Measurements from ENCODE around the gene STIM2. TPM values are rescaled to one million over a fixed set of nuclear protein-coding genes. Genes with fewer than 3 reads are reported as not detected.
A peak's percentile ranks its signal among the peaks of the same experiment; 100 is the strongest.

STIM2 gene
- total RNA-seq, 3 donors from 2014 or later: 22.2 to 32.4 (median 23.5) TPM

- DNase-seq (no peak), ATAC-seq (no peak)
- no peak for TF ChIP-seq CTCF (IDR thresholded peaks at IDR 0.05)
- intact Hi-C loops (cut with DNase I, micrococcal nuclease): loop anchor here in 1 of 2 donors (10.0 kb wide), 1 partner anchor 141 kb away; the partner anchor contains the start of gene STIM2
- no peaks in the 10 kb centered on the region for H3K36me3 ChIP-seq (ENCODE audit: low read depth)
- H3K9me3 ChIP-seq: no peaks in the 10 kb centered on the region
- peaks cover 5% of the 10 kb centered on the region for H3K4me1 ChIP-seq (ENCODE audit: low read depth)
- no peak overlapping the region for H3K4me3 ChIP-seq
These were observed 144.9 kb downstream of the STIM2 start for GRCh38 chr4:27005501-27005900.

- no peak for TF ChIP-seq CTCF (IDR thresholded peaks at IDR 0.05)
- DNase-seq (no peak), ATAC-seq (peak; percentile 15)
- intact Hi-C loops (cut with DNase I, micrococcal nuclease): loop anchor here in 1 of 2 donors (10.0 kb wide), 1 partner anchor 141 kb away; the partner anchor contains the start of gene STIM2
- Histone ChIP-seq H3K4me1 (ENCODE audit: low read depth) (peaks cover 5% of the 10 kb centered on the region), H3K4me3 (no peak overlapping the region), H3K9me3 (no peaks in the 10 kb centered on the region), H3K36me3 (ENCODE audit: low read depth) (no peaks in the 10 kb centered on the region)
These were observed 145.4 kb downstream of the STIM2 start for GRCh38 chr4:27005905-27006590.

- H3K9me3 ChIP-seq: no peaks in the 10 kb centered on the region
- H3K4me3 ChIP-seq: no peak overlapping the region
- peaks cover 5% of the 10 kb centered on the region for H3K4me1 ChIP-seq (ENCODE audit: low read depth)
- no peaks in the 10 kb centered on the region for H3K36me3 ChIP-seq (ENCODE audit: low read depth)
- intact Hi-C loops (cut with DNase I, micrococcal nuclease): loop anchor here in 1 of 2 donors (10.0 kb wide), 1 partner anchor 142 kb away; the partner anchor contains the start of gene STIM2
- ATAC-seq (no peak), DNase-seq (no peak)
- TF ChIP-seq CTCF (IDR thresholded peaks at IDR 0.05): no peak
These were observed 146.0 kb downstream of the STIM2 start for GRCh38 chr4:27006646-27007045.

GRCh38 chr4:27007507-27007906 lies 146.9 kb downstream of the STIM2 start:
- intact Hi-C loops (cut with DNase I, micrococcal nuclease): loop anchor here in 1 of 2 donors (10.0 kb wide), 1 partner anchor 143 kb away; the partner anchor contains the start of gene STIM2
- Histone ChIP-seq H3K4me1 (ENCODE audit: low read depth) (peaks cover 5% of the 10 kb centered on the region), H3K9me3 (no peaks in the 10 kb centered on the region), H3K4me3 (no peak overlapping the region), H3K36me3 (ENCODE audit: low read depth) (no peaks in the 10 kb centered on the region)
- DNase-seq (no peak), ATAC-seq (no peak)
- TF ChIP-seq CTCF (IDR thresholded peaks at IDR 0.05): no peak

GRCh38 chr4:27008679-27009078 lies 148.0 kb downstream of the STIM2 start:
- no peak for TF ChIP-seq CTCF (IDR thresholded peaks at IDR 0.05)
- H3K4me1 ChIP-seq (ENCODE audit: low read depth): no peaks in the 10 kb centered on the region

More at GRCh38 chr4:27008679-27009078, 148.0 kb downstream of the STIM2 start:
- Histone ChIP-seq H3K36me3 (ENCODE audit: low read depth) (no peaks in the 10 kb centered on the region), H3K9me3 (no peaks in the 10 kb centered on the region), H3K4me3 (no peak overlapping the region)
- intact Hi-C loops (cut with DNase I, micrococcal nuclease): loop anchor here in 1 of 2 donors (10.0 kb wide), 1 partner anchor 144 kb away; the partner anchor contains the start of gene STIM2
- ATAC-seq (no peak), DNase-seq (no peak)

Data from mucosa of descending colon (tissue), 3 donors.